AG04450 (cell line): Measurements from ENCODE around the gene EFTUD2. TPM values are rescaled to one million over a fixed set of nuclear protein-coding genes. Genes with fewer than 3 reads are reported as not detected.

ENCODE experiments used
- CTCF ChIA-PET: fragments of 300-600, 350-600 bp; formaldehyde crosslinking; extraction: SDS; loops from one replicate; lab custom pipeline; 2022; ENCODE audit warnings: antibody characterized with exemption, inconsistent platforms; lab: Charles Lee
- POLR2A ChIA-PET: fragments of 350-600 bp; formaldehyde crosslinking; extraction: SDS; loops from one replicate; lab custom pipeline; 2021; ENCODE audit warnings: antibody characterized with exemption, inconsistent platforms; lab: Yijun Ruan, JAX
- DNase-seq: peaks from one replicate; pipeline ENCODE4 v3.0.0-alpha.2; 2011; ENCODE audit warnings: low read depth, low spot score
- H3K27ac ChIP-seq: one replicate; pipeline ENCODE4 v1.5.1; 2012; ENCODE audit warnings: low read depth, low read length, control low read depth
- H3K27me3 ChIP-seq: one replicate; pipeline ENCODE4 v1.6.0; 2012; ENCODE audit warnings: low read length; ENCODE audit not compliant: control insufficient read depth, insufficient read depth
- H3K4me3 ChIP-seq: 2 replicates; pipeline ENCODE4 v1.5.1; 2011; ENCODE audit warnings: mild to moderate bottlenecking, low read depth, low read length, control low read depth
- H3K9me3 ChIP-seq: 2 replicates; pipeline ENCODE4 v1.5.1; 2012; ENCODE audit warnings: low read length; ENCODE audit not compliant: control insufficient read depth, insufficient read depth
- polyA plus RNA-seq: library from polyadenylated mRNA; depleted of rRNA; stranded (reverse); fragments of >200 nt; gene quantifications from 2 replicates; pipeline ENCODE4 v1.2.3, GENCODE V29; 2011
- TF ChIP-seq, protein P1 (sequence below): IDR thresholded peaks from 2 replicates; pipeline ENCODE4 v1.5.1; 2011; ENCODE audit warnings: low read depth, low read length, control low read depth, inconsistent platforms

Gene EFTUD2
- polyA plus RNA-seq, 1 experiment = 147 TPM

DNA sequence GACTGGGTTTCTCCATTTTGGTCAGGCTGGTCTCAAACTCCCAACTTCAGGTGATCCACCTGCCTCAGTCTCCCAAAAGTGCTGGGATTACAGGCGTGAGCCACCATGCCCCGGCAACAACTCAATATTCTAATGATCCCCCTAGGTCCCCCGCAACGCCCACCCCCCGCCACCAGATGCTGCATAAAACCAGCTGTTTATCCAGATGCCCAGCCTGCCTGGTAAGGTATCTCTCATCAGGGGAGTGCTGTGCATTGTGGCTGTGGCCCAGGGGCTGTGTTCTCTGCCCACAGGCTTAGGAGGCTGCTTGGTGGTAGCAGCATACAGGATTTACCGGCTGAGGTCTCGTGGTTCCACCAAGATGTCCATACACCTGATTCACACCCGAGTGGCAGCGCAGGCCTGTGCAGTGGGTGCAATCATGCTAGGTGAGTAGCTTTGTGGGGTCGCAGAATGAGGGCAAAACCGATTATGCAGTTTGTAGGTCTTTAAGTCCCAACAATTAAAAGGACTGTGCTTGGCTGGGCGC, 50.2 kb downstream of the EFTUD2 start:
- Histone ChIP-seq H3K27ac (no peak overlapping the region), H3K27me3 (no peaks in the 10 kb centered on the region), H3K4me3 (no peak overlapping the region), H3K9me3 (peaks cover 4% of the 10 kb centered on the region; the same call in 1 of the 2 replicates)
- no peak for DNase-seq
- CTCF ChIA-PET = interaction anchor here (0.7 kb wide), 1 partner anchor 13 kb away, joined by 6 read pairs; no protein-coding TSS in a partner anchor
- TF ChIP-seq, protein P1, sequence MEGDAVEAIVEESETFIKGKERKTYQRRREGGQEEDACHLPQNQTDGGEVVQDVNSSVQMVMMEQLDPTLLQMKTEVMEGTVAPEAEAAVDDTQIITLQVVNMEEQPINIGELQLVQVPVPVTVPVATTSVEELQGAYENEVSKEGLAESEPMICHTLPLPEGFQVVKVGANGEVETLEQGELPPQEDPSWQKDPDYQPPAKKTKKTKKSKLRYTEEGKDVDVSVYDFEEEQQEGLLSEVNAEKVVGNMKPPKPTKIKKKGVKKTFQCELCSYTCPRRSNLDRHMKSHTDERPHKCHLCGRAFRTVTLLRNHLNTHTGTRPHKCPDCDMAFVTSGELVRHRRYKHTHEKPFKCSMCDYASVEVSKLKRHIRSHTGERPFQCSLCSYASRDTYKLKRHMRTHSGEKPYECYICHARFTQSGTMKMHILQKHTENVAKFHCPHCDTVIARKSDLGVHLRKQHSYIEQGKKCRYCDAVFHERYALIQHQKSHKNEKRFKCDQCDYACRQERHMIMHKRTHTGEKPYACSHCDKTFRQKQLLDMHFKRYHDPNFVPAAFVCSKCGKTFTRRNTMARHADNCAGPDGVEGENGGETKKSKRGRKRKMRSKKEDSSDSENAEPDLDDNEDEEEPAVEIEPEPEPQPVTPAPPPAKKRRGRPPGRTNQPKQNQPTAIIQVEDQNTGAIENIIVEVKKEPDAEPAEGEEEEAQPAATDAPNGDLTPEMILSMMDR = no peak
- POLR2A ChIA-PET = no interaction called here

DNA sequence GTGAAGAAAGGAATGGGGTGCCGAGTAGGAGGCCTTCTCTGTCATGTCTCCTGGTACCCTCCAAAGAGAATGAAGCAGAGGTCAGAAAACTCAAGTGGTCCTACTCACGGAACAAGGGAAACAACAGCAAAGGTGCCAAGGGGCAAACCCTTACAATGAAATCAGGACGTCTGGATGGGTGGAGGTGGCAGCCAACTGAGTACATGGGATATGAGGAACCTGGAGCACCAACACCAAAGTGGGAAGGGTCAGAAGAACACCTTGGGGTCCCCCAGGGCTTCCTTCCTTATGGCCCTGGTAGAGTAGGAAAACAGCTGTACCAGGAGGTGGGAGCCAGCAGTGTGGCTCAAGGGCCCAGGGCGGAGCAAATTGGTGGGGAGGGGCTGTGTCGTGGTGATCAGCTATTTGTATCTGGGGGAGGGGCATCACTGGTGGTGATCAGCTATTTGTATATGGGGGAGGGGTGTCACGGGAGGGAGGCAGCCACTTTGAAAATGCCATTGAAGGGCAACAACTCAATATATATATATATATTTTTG, 50.9 kb downstream of the EFTUD2 start:
- no peak for DNase-seq
- Histone ChIP-seq H3K27me3 (no peaks in the 10 kb centered on the region), H3K9me3 (peaks cover 4% of the 10 kb centered on the region; the same call in 1 of the 2 replicates), H3K4me3 (no peak overlapping the region), H3K27ac (no peak overlapping the region)
- ChIA-PET POLR2A (no interaction called here), CTCF (no interaction called here)
- TF ChIP-seq, protein P1 = no peak

DNA sequence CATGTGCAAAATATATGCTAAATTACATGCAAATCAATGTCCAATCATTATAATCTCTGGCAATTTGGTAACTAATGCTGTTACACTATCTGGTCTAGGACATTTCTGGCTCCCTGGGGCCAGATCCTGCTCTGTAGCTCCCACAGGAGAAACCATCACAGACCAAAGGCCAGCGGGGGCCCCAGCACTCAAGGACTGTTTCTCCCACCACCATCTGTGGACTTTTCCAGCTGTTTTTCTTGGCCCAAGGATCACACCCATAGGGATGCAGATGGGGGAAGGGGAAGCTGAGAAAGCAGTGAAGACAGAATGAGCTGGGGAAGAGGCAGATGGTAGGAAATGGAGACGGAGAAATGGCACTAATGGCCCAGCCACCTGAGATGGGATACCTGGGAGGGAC, 51.7 kb downstream of the EFTUD2 start, which contains the start of gene HIGD1B:
Gene HIGD1B, plus strand, starts transcription at position 298 of the 400 bp plus-strand sequence. CDS start 270 bp downstream, outside the sequence.
- CTCF ChIA-PET = no interaction called here
- Histone ChIP-seq H3K27ac (no peak within 1 kb of the TSS), H3K4me3 (no peak within 1 kb of the TSS), H3K27me3 (no peaks in the 10 kb centered on the region), H3K9me3 (no peaks in the 10 kb centered on the region)
- TF ChIP-seq, protein P1 = no peak
- DNase-seq = no peak
- POLR2A ChIA-PET = interaction anchor here (0.6 kb wide), 1 partner anchor 25 kb away, joined by 3 read pairs; no protein-coding TSS in a partner anchor

DNA sequence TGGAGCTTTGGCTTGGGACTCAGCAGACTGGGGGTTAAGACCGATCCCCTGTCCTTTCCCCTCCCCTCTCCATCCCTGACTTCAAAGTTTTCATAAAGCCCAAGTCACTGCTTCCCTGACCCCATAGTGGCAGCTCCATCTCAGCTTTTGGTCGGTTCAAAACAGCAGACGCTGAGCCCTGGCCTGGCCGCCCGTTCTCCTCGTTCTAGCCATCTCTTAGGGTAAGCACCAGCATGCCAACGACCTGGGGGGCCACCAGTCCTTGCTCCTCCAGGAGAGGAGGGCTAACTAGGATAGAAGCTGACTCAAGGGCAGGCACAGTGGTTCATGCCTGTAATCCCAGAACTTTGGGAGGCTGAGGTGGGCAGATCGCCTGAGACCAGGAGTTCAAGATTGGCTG, 53.0 kb downstream of the EFTUD2 start:
- no peaks in the 10 kb centered on the region for H3K27me3 ChIP-seq
- no peak for DNase-seq
- CTCF ChIA-PET = interaction anchor here (3.1 kb wide), 1 partner anchor 71 kb away, joined by 13 read pairs; no protein-coding TSS in a partner anchor
- POLR2A ChIA-PET = no interaction called here
- no peak overlapping the region for H3K27ac ChIP-seq
- H3K9me3 ChIP-seq = no peaks in the 10 kb centered on the region
- no peak overlapping the region for H3K4me3 ChIP-seq
- TF ChIP-seq, protein P1 = no peak

DNA sequence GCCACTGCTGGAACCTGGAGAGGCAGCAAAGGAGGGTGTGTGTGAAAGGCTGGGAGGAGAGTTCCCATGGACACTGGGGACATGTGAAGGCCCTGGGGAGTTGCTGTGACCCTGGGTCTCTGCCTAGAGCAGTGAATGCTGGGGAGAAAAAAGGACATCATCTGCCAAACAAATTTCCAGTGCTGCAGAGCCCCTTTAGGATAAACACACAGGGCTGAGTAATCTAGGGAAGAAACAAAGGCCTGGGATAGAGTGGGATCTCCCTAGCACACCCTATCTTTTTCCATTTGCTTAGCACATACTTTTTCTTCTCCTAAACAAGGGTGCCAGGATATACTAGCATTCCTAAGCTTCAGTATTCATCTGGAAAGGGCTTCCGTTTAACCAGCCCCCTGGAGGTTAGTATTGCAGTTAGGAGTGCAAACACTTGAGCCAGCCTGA, 54.8 kb downstream of the EFTUD2 start:
- ChIA-PET CTCF (interaction anchor here (0.6 to 3.3 kb wide), 8 partner anchors 9 to 69 kb away, joined by 3 to 28 read pairs (median 7); no protein-coding TSS in a partner anchor), POLR2A (interaction anchor here (0.5 to 1.4 kb wide), 3 partner anchors 50 to 205 kb away, joined by 3 to 4 read pairs (median 3); no protein-coding TSS in a partner anchor)
- Histone ChIP-seq H3K4me3 (no peak overlapping the region), H3K27me3 (no peaks in the 10 kb centered on the region), H3K9me3 (no peaks in the 10 kb centered on the region), H3K27ac (peak overlapping the region; percentile 68)
- no peak for DNase-seq
- TF ChIP-seq, protein P1 = peak; percentile 36
